ENCODE measurements around the gene TFCP2.
A peak's percentile ranks its signal among the peaks of the same experiment; 100 is the strongest.

The TFCP2 gene

DNA sequence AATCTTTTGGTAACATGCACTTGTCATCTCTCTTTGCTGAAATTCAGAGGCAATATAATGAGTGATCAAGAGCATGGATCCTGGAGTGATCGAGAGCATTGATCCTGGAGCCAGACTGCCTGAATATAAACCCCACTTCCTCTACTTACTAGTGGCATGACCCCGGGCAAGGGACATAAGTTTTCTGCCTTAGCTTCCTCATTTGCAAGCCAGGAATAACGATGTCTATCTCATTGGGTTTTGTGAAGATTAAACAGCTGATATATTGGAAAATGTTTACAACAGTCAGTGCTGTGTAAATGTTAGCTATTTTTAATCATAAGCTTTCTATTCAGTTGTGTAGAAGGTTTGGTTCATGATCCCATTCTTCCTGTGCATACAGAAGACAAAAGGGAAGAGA, 87.2 kb downstream of the TFCP2 start:
- no peak overlapping the region for H2BK12ac ChIP-seq (ENCODE audit: low read length in 2 of 2)
- no peak overlapping the region for H4K91ac ChIP-seq (ENCODE audit: low read length)
- no peak overlapping the region for H2AK5ac ChIP-seq (ENCODE audit: low read length, severe bottlenecking)
- no peak overlapping the region for H3K27ac ChIP-seq (ENCODE audit: low read length, poor library complexity, severe bottlenecking)
- H3K79me1 ChIP-seq (replicated peaks; ENCODE audit: low read length, poor library complexity, severe bottlenecking) = no peaks in the 10 kb centered on the region
- H2BK120ac ChIP-seq (ENCODE audit: low read depth, low read length) = no peak overlapping the region
- no peak overlapping the region for H2BK15ac ChIP-seq (ENCODE audit: low read depth, poor library complexity, severe bottlenecking)
- no peak overlapping the region for H3K4me3 ChIP-seq (ENCODE audit: insufficient read depth in 1 of 2, low read depth in 1 of 2, low read length in 2 of 2)
- H3K27me3 ChIP-seq (ENCODE audit: control insufficient read depth in 1 of 2, insufficient read depth in 1 of 2, low read length in 2 of 2) = no peaks in the 10 kb centered on the region
- no peak overlapping the region for H3K23ac ChIP-seq (ENCODE audit: low read length in 2 of 2)
- H3K36me3 ChIP-seq (ENCODE audit: control insufficient read depth in 1 of 2, insufficient read depth in 2 of 2, low read depth in 1 of 2, low read length in 2 of 2) = peaks cover 0 to 10% of the 10 kb centered on the region in 2 experiments
- no peak overlapping the region for H4K8ac ChIP-seq (ENCODE audit: low read length)
- peaks cover 4% of the 10 kb centered on the region for H3K4me1 ChIP-seq (ENCODE audit: control insufficient read depth, insufficient read depth, low read depth, low read length)
- no peak for DNase-seq
- H3K4me2 ChIP-seq (ENCODE audit: low read length, poor library complexity, severe bottlenecking) = no peak overlapping the region
- no peak overlapping the region for H2BK5ac ChIP-seq (ENCODE audit: low read depth, low read length, poor library complexity, severe bottlenecking)
- H3K9me3 ChIP-seq (ENCODE audit: control insufficient read depth, low read length) = no peaks in the 10 kb centered on the region
- H3K4ac ChIP-seq (ENCODE audit: low read depth in 1 of 2, low read length in 2 of 2) = no peak overlapping the region
- H3K9ac ChIP-seq (ENCODE audit: low read length) = no peak overlapping the region
- 93% methylated on average over 3 of the region's 3 CpGs for WGBS
- no peak overlapping the region for H3K14ac ChIP-seq (ENCODE audit: low read length in 2 of 2)
- H2AFZ ChIP-seq (ENCODE audit: low read depth, low read length) = no peak overlapping the region
- no peak overlapping the region for H3K18ac ChIP-seq (ENCODE audit: low read depth in 1 of 2, low read length in 2 of 2)

DNA sequence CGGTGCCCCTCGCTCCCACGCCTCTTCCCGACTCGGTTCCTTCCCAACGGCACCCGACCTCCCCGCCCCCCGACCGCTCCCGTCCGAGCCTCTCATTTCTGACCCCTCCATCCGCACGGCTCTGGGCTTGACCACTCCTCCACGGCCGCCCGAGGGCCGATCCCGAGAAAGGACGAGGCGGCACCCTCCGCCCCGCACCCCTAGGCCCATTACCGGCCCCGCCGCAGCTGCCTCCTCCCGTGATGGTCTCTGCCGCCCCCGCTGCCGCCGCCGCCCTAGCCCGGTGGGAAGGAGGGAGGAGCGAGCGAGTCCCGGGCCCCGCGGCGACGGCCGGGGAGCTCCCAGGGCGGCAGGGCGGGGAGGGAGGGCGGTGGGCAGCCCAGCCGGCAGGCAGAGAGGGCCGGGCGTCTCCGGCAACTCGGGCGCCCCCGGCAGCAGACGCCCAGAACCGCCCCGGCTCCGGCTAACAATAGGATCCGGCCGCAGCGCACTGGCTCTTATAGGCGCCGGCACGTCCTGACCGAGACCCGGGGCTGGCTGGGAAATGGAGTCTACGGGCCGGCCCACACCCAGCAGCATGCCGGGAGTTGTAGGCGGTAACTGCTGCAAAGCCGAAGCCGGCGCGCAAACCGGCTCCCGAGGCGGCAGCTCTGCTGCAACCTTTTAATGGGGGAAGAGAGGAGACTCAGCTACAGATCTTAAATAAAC, 89.7 kb downstream of the TFCP2 start, which contains the start of gene CSRNP2:
TSS of gene CSRNP2 (minus strand) at position 471 of the 708 bp plus-strand sequence. CDS start 7,035 bp downstream, outside the sequence.
- Histone ChIP-seq H3K27ac (ENCODE audit: low read length, poor library complexity, severe bottlenecking) (peak within 1 kb of the TSS; percentile 31), H2AFZ (ENCODE audit: low read depth, low read length) (peak within 1 kb of the TSS; percentile 84), H3K79me1 (replicated peaks; ENCODE audit: low read length, poor library complexity, severe bottlenecking) (no peaks in the 10 kb centered on the region), H3K9ac (ENCODE audit: low read length) (peak within 1 kb of the TSS; percentile 94), H3K14ac (ENCODE audit: low read length in 2 of 2) (peak within 1 kb of the TSS in 1 of 2 experiments; percentile 99), H2BK120ac (ENCODE audit: low read depth, low read length) (peak within 1 kb of the TSS; percentile 54), H3K4me1 (ENCODE audit: control insufficient read depth, insufficient read depth, low read depth, low read length) (peaks cover 4% of the 10 kb centered on the region), H2BK5ac (ENCODE audit: low read depth, low read length, poor library complexity, severe bottlenecking) (peak within 1 kb of the TSS; percentile 78), H2BK15ac (ENCODE audit: low read depth, poor library complexity, severe bottlenecking) (peak within 1 kb of the TSS; percentile 97), H3K4me3 (ENCODE audit: insufficient read depth in 1 of 2, low read depth in 1 of 2, low read length in 2 of 2) (peak within 1 kb of the TSS; percentile 95 to 98), H3K9me3 (ENCODE audit: control insufficient read depth, low read length) (no peaks in the 10 kb centered on the region), H3K36me3 (ENCODE audit: control insufficient read depth in 1 of 2, insufficient read depth in 2 of 2, low read depth in 1 of 2, low read length in 2 of 2) (no peaks in the 10 kb centered on the region), H2AK5ac (ENCODE audit: low read length, severe bottlenecking) (no peak within 1 kb of the TSS), H3K27me3 (ENCODE audit: control insufficient read depth in 1 of 2, insufficient read depth in 1 of 2, low read length in 2 of 2) (no peaks in the 10 kb centered on the region), H4K8ac (ENCODE audit: low read length) (peak within 1 kb of the TSS; percentile 45), H3K4ac (ENCODE audit: low read depth in 1 of 2, low read length in 2 of 2) (peak within 1 kb of the TSS; percentile 75 to 96), H3K23ac (ENCODE audit: low read length in 2 of 2) (peak within 1 kb of the TSS in 1 of 2 experiments; percentile 100), H3K4me2 (ENCODE audit: low read length, poor library complexity, severe bottlenecking) (peak within 1 kb of the TSS; percentile 63), H3K18ac (ENCODE audit: low read depth in 1 of 2, low read length in 2 of 2) (peak within 1 kb of the TSS; percentile 97), H2BK12ac (ENCODE audit: low read length in 2 of 2) (peak within 1 kb of the TSS in 1 of 2 experiments; percentile 23), H4K91ac (ENCODE audit: low read length) (peak within 1 kb of the TSS; percentile 93)
- 2% methylated on average over 57 of the region's 74 CpGs for WGBS
- peak; percentile 96 for DNase-seq

GRCh38 chr12:51082561-51083125, 90.3 kb downstream of the TFCP2 start:
- peak overlapping the region; percentile 54 for H2BK120ac ChIP-seq (ENCODE audit: low read depth, low read length)
- no peaks in the 10 kb centered on the region for H3K9me3 ChIP-seq (ENCODE audit: control insufficient read depth, low read length)
- peak overlapping the region in 1 of 2 experiments; percentile 100 for H3K23ac ChIP-seq (ENCODE audit: low read length in 2 of 2)
- no peak overlapping the region for H2AK5ac ChIP-seq (ENCODE audit: low read length, severe bottlenecking)
- peak overlapping the region; percentile 42 for H3K4me2 ChIP-seq (ENCODE audit: low read length, poor library complexity, severe bottlenecking)
- H3K14ac ChIP-seq (ENCODE audit: low read length in 2 of 2) = peak overlapping the region in 1 of 2 experiments; percentile 99
- H3K27me3 ChIP-seq (ENCODE audit: control insufficient read depth in 1 of 2, insufficient read depth in 1 of 2, low read length in 2 of 2) = no peaks in the 10 kb centered on the region
- no peaks in the 10 kb centered on the region for H3K36me3 ChIP-seq (ENCODE audit: control insufficient read depth in 1 of 2, insufficient read depth in 2 of 2, low read depth in 1 of 2, low read length in 2 of 2)
- WGBS = under 1% methylated on average over 18 of the region's 18 CpGs
- peak overlapping the region; percentile 97 for H3K18ac ChIP-seq (ENCODE audit: low read depth in 1 of 2, low read length in 2 of 2)
- H3K4ac ChIP-seq (ENCODE audit: low read depth in 1 of 2, low read length in 2 of 2) = peak overlapping the region; percentile 75 to 96
- H3K27ac ChIP-seq (ENCODE audit: low read length, poor library complexity, severe bottlenecking) = peak overlapping the region; percentile 31
- DNase-seq = peak; percentile 79
- H2BK15ac ChIP-seq (ENCODE audit: low read depth, poor library complexity, severe bottlenecking) = peak overlapping the region; percentile 12
- H3K4me1 ChIP-seq (ENCODE audit: control insufficient read depth, insufficient read depth, low read depth, low read length) = peaks cover 7% of the 10 kb centered on the region
- H2BK12ac ChIP-seq (ENCODE audit: low read length in 2 of 2) = no peak overlapping the region
- H4K91ac ChIP-seq (ENCODE audit: low read length) = peak overlapping the region; percentile 93
- H2BK5ac ChIP-seq (ENCODE audit: low read depth, low read length, poor library complexity, severe bottlenecking) = peak overlapping the region; percentile 78
- peak overlapping the region; percentile 95 to 98 for H3K4me3 ChIP-seq (ENCODE audit: insufficient read depth in 1 of 2, low read depth in 1 of 2, low read length in 2 of 2)
- peak overlapping the region; percentile 45 for H4K8ac ChIP-seq (ENCODE audit: low read length)
- peak overlapping the region; percentile 84 for H2AFZ ChIP-seq (ENCODE audit: low read depth, low read length)
- H3K79me1 ChIP-seq (replicated peaks; ENCODE audit: low read length, poor library complexity, severe bottlenecking) = peaks cover 2% of the 10 kb centered on the region
- H3K9ac ChIP-seq (ENCODE audit: low read length) = peak overlapping the region; percentile 94

- no peak overlapping the region for H3K4ac ChIP-seq (ENCODE audit: low read depth in 1 of 2, low read length in 2 of 2)
These were observed 91.5 kb downstream of the TFCP2 start for GRCh38 chr12:51081421-51081820.

More at GRCh38 chr12:51081421-51081820, 91.5 kb downstream of the TFCP2 start:
- Histone ChIP-seq H2BK5ac (ENCODE audit: low read depth, low read length, poor library complexity, severe bottlenecking) (no peak overlapping the region), H3K4me1 (ENCODE audit: control insufficient read depth, insufficient read depth, low read depth, low read length) (peaks cover 7% of the 10 kb centered on the region), H2BK15ac (ENCODE audit: low read depth, poor library complexity, severe bottlenecking) (no peak overlapping the region), H3K9ac (ENCODE audit: low read length) (peak overlapping the region; percentile 94), H3K27ac (ENCODE audit: low read length, poor library complexity, severe bottlenecking) (no peak overlapping the region), H3K4me2 (ENCODE audit: low read length, poor library complexity, severe bottlenecking) (peak overlapping the region; percentile 38), H2AK5ac (ENCODE audit: low read length, severe bottlenecking) (no peak overlapping the region), H3K9me3 (ENCODE audit: control insufficient read depth, low read length) (no peaks in the 10 kb centered on the region), H2AFZ (ENCODE audit: low read depth, low read length) (no peak overlapping the region), H3K27me3 (ENCODE audit: control insufficient read depth in 1 of 2, insufficient read depth in 1 of 2, low read length in 2 of 2) (no peaks in the 10 kb centered on the region), H3K79me1 (replicated peaks; ENCODE audit: low read length, poor library complexity, severe bottlenecking) (peaks cover 4% of the 10 kb centered on the region), H3K36me3 (ENCODE audit: control insufficient read depth in 1 of 2, insufficient read depth in 2 of 2, low read depth in 1 of 2, low read length in 2 of 2) (peaks cover 0 to under 1% of the 10 kb centered on the region in 2 experiments), H3K14ac (ENCODE audit: low read length in 2 of 2) (no peak overlapping the region), H3K23ac (ENCODE audit: low read length in 2 of 2) (no peak overlapping the region), H3K18ac (ENCODE audit: low read depth in 1 of 2, low read length in 2 of 2) (no peak overlapping the region), H2BK12ac (ENCODE audit: low read length in 2 of 2) (no peak overlapping the region), H4K8ac (ENCODE audit: low read length) (no peak overlapping the region), H4K91ac (ENCODE audit: low read length) (no peak overlapping the region), H3K4me3 (ENCODE audit: insufficient read depth in 1 of 2, low read depth in 1 of 2, low read length in 2 of 2) (peak overlapping the region in 1 of 2 experiments; percentile 98), H2BK120ac (ENCODE audit: low read depth, low read length) (no peak overlapping the region)
- no peak for DNase-seq
- 88% methylated on average over 1 of the region's 1 CpG for WGBS
